ENCODE measurements around the gene SPAG6.

Gene SPAG6

GRCh38 chr10:22343731-22344130 is 1.6 kb upstream of the SPAG6 start:
- H3K27me3 ChIP-seq, result peaks cover 62% of the 10 kb centered on the region
- no peak for TF ChIP-seq CTCF (IDR thresholded peaks at IDR 0.05; ENCODE audit: low read depth, low read length)
- DNase-seq, result no peak
- no peak overlapping the region for H3K4me3 ChIP-seq (ENCODE audit: low read depth, low read length)
- no peaks in the 10 kb centered on the region for H3K36me3 ChIP-seq
- no peaks in the 10 kb centered on the region for H3K4me1 ChIP-seq
- H3K9me3 ChIP-seq, result no peaks in the 10 kb centered on the region

DNA sequence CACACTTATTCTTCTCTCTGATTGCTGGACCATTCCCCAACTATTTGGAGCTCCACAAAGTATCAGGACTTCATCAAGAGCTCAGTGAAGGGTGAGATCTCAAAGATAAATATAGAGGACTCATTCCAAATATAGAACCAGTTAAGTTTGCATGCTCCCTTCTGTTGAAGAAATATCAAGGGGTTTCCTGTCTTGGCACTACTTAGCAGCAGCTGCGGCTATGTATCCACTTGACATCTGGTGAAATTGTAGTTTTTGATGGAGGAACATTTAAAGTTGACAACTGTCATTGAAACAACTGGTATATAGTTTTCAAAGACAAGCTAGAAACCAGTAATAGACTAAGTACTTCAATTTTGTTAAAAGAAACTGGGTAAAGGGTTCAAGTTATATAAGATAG is 1.0 kb upstream of the SPAG6 start:
- Histone ChIP-seq H3K9me3 (no peaks in the 10 kb centered on the region), H3K36me3 (no peaks in the 10 kb centered on the region), H3K27me3 (peaks cover 57% of the 10 kb centered on the region), H3K4me1 (no peaks in the 10 kb centered on the region), H3K4me3 (ENCODE audit: low read depth, low read length) (no peak overlapping the region)
- DNase-seq, result no peak
- TF ChIP-seq CTCF (IDR thresholded peaks at IDR 0.05; ENCODE audit: low read depth, low read length), result no peak

- H3K4me1 ChIP-seq, result no peaks in the 10 kb centered on the region
- H3K27me3 ChIP-seq, result peaks cover 52% of the 10 kb centered on the region
- H3K9me3 ChIP-seq, result no peaks in the 10 kb centered on the region
- no peaks in the 10 kb centered on the region for H3K36me3 ChIP-seq
- no peak for DNase-seq
- TF ChIP-seq CTCF (IDR thresholded peaks at IDR 0.05; ENCODE audit: low read depth, low read length), result no peak
- peak overlapping the region; percentile 50 for H3K4me3 ChIP-seq (ENCODE audit: low read depth, low read length)
These were observed 455 bp upstream of the SPAG6 start for GRCh38 chr10:22344781-22345300.

DNA sequence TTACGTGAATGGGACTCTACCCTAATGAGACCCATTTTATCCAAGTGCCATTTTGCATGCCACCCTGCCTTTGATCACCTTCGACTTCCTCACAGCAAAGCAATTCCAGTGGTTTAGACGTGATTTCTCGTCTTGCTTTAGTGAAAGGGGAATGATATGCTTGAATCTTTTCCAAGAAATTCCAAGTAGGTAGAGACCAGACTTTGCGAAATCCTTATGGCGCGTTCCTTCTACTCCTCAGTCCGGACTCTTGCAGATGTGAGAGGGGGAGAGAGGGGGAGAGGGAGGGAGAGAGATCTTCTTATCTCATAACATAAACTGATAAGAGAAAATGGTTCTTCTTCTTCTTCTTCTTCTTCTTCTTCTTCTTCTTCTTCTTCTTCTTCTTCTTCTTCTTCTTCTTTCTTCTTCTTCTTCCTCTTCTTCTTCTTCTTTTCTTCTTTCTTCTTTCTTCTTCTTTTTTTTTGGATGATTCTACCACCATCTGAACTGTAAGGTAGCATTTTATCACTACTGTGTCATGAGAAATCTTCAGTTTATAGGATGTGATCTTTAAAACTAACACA is 883 bp downstream of the SPAG6 start:
- no peak for DNase-seq
- peaks cover 50% of the 10 kb centered on the region for H3K27me3 ChIP-seq
- H3K4me3 ChIP-seq (ENCODE audit: low read depth, low read length), result no peak overlapping the region
- no peaks in the 10 kb centered on the region for H3K9me3 ChIP-seq
- H3K36me3 ChIP-seq, result no peaks in the 10 kb centered on the region
- H3K4me1 ChIP-seq, result no peaks in the 10 kb centered on the region
- TF ChIP-seq CTCF (IDR thresholded peaks at IDR 0.05; ENCODE audit: low read depth, low read length), result no peak

DNA sequence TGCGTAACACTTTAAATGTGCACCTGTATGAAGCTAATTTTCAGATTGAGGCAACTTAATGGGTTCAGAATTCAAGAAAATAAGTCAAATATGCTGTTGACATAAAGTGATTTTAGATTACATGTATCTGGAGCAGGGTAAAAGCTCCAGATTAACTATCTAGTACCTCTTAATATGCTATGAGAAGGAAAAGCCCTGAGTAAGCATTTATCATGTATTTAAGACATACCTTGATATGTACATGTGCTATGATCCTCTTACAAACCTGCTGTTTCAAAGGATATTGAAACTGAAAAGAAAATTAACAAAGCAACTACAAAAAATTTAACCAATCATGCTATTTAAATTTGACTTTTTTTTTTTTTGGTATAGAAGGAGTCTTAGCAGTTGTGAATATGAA is 4.5 kb downstream of the SPAG6 start:
- DNase-seq, result no peak
- Histone ChIP-seq H3K4me1 (no peaks in the 10 kb centered on the region), H3K4me3 (ENCODE audit: low read depth, low read length) (no peak overlapping the region), H3K27me3 (peaks cover 15% of the 10 kb centered on the region), H3K9me3 (no peaks in the 10 kb centered on the region), H3K36me3 (no peaks in the 10 kb centered on the region)
- TF ChIP-seq CTCF (IDR thresholded peaks at IDR 0.05; ENCODE audit: low read depth, low read length), result no peak

GRCh38 chr10:22351131-22351703 is 5.9 kb downstream of the SPAG6 start:
- H3K36me3 ChIP-seq, result no peaks in the 10 kb centered on the region
- no peak for TF ChIP-seq CTCF (IDR thresholded peaks at IDR 0.05; ENCODE audit: low read depth, low read length)
- H3K4me1 ChIP-seq, result no peaks in the 10 kb centered on the region
- no peak overlapping the region for H3K4me3 ChIP-seq (ENCODE audit: low read depth, low read length)
- peaks cover under 1% of the 10 kb centered on the region for H3K27me3 ChIP-seq
- H3K9me3 ChIP-seq, result no peaks in the 10 kb centered on the region
- DNase-seq, result no peak
